HG03457 (cell line): ENCODE data around the gene DOK3.

Experiments
- ATAC-seq: cut with Tn5 transposase; IDR thresholded peaks from one replicate; pipeline ENCODE4 v1.9.1; 2021; ENCODE audit warnings: moderate number of reproducible peaks; ENCODE audit not compliant: unreplicated experiment

The DOK3 gene

GRCh38 chr5:177509381-177509951 lies at the start of gene DOK3:
DOK3 (minus strand) TSS chr5:177509826; CDS start chr5:177509540, 286 bp downstream.
- no peak for ATAC-seq

GRCh38 chr5:177557796-177558195 lies 48.2 kb upstream of the DOK3 start:
- ATAC-seq, result no peak

- ATAC-seq, result no peak
These were observed 47.5 kb upstream of the DOK3 start for GRCh38 chr5:177557041-177557647.

- ATAC-seq, result no peak
These were observed 46.0 kb upstream of the DOK3 start for GRCh38 chr5:177555665-177556064.

GRCh38 chr5:177555228-177555627 lies 45.6 kb upstream of the DOK3 start:
- no peak for ATAC-seq

GRCh38 chr5:177554474-177555111 lies 45.0 kb upstream of the DOK3 start, which contains the start of gene FAM193B:
FAM193B (minus strand) TSS chr5:177554563; CDS start chr5:177554458, 105 bp downstream.
- ATAC-seq, result peak; percentile 67

- ATAC-seq, result peak; percentile 27
These were observed 44.2 kb upstream of the DOK3 start for GRCh38 chr5:177553671-177554429.

GRCh38 chr5:177552839-177553455 lies 43.3 kb upstream of the DOK3 start:
- ATAC-seq, result no peak

- no peak for ATAC-seq
These were observed 40.5 kb upstream of the DOK3 start for GRCh38 chr5:177550122-177550521.

GRCh38 chr5:177548495-177548894 lies 38.9 kb upstream of the DOK3 start:
- ATAC-seq, result no peak

GRCh38 chr5:177547736-177548135 lies 38.1 kb upstream of the DOK3 start:
- ATAC-seq, result no peak

- no peak for ATAC-seq
These were observed 36.7 kb upstream of the DOK3 start for GRCh38 chr5:177546258-177546741.

GRCh38 chr5:177545487-177546257 lies 36.0 kb upstream of the DOK3 start:
- no peak for ATAC-seq

GRCh38 chr5:177542816-177543465 lies 33.3 kb upstream of the DOK3 start:
- no peak for ATAC-seq

- ATAC-seq, result no peak
These were observed 30.8 kb upstream of the DOK3 start for GRCh38 chr5:177540438-177540837.

- ATAC-seq, result no peak
These were observed 29.8 kb upstream of the DOK3 start for GRCh38 chr5:177539411-177539810.

- no peak for ATAC-seq
These were observed 29.2 kb upstream of the DOK3 start for GRCh38 chr5:177538876-177539275.

GRCh38 chr5:177537389-177538361 lies 28.0 kb upstream of the DOK3 start:
- ATAC-seq, result no peak

GRCh38 chr5:177536386-177536785 lies 26.8 kb upstream of the DOK3 start:
- ATAC-seq, result no peak
